Right renal cortex interstitium (tissue), 3 donors: ENCODE results near the gene PLEKHH3. TPM values are rescaled to one million over a fixed set of nuclear protein-coding genes. Genes with fewer than 3 reads are reported as not detected.

Source experiments
- DNase-seq, 3 donors: peaks; one replicate each; pipeline ENCODE4 v3.0.0-alpha.2; 2013; ENCODE audit warnings: low read depth in 3 of 3, low spot score in 2 of 3
- polyA plus RNA-seq, 3 donors: library from polyadenylated mRNA; unstranded; fragments of 120-200 nt; gene quantifications; one replicate each; pipeline ENCODE4 v1.2.1, GENCODE V29; 2013; ENCODE audit not compliant: insufficient read length in 3 of 3

PLEKHH3 gene, protein sequence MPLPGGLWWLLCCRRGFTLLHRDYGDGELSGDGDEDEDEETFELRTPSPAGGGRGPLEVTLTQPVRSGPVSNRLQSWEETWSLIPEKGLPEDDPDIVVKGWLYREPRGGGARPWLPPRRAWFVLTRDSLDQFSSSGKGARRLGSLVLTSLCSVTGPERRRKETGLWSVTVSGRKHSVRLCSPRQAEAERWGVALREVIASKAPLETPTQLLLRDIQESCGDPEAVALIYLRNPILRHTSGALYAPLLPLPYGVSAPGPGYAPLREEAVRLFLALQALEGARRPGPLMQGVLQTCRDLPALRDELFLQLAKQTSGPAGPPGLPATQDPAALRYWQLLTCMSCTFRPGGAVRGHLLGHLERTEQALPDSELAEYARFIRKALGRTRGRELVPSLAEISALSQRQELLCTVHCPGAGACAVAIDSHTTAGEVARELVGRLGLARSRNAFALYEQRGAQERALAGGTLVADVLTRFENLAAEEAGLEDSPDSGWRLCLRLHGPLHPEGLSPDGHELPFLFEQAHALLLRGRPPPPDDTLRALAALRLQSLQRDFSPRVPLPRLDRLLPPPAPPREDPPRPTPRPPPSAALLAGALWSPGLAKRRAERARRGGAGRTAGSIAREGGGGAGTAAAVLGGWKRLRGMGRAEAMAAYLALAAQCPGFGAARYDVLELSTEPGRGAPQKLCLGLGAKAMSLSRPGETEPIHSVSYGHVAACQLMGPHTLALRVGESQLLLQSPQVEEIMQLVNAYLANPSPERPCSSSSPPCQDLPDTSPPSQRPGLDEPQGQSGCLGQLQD
- 10 to 100 TPM; 11.0 to 12.7 (median 11.5) TPM for polyA plus RNA-seq

- no peak for DNase-seq
Observed at GRCh38 chr17:42676424-42677011, at the start of gene PLEKHH3. PLEKHH3 (minus strand) TSS chr17:42676994; CDS start chr17:42676563, 431 bp downstream.

- no peak for DNase-seq
Observed at GRCh38 chr17:42725143-42725542, 48.3 kb upstream of the PLEKHH3 start.

- DNase-seq: no peak
Observed at GRCh38 chr17:42723636-42724035, 46.8 kb upstream of the PLEKHH3 start.

DNA sequence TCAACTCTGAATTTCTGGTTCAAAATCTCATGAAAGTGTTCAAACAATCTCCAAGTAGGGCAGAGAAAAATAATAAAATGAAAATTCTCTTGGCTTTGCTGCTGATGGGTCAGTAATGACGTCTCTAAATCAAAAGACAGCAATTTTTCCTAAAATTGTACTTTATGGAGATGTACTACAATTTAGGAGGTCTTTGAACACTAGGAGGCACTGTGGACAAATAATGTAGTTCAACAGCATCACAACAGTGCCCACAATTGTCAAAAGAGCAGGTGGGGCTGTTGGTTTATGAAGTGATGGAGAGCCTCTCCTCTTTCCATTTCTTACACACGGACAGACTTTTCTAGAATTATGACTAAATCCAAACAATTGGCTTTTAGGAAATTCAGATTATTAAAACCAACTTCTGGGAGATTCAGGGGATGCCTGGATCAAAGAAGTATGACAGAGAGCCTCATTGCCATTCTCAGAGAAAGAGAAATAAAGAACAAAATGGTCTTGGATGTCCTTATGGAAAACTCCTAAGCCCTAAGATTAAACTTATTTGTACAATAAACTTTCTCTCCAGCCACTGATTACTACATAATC lies 44.3 kb upstream of the PLEKHH3 start:
- DNase-seq: peak; percentile 41 to 62 (median 51)

DNA sequence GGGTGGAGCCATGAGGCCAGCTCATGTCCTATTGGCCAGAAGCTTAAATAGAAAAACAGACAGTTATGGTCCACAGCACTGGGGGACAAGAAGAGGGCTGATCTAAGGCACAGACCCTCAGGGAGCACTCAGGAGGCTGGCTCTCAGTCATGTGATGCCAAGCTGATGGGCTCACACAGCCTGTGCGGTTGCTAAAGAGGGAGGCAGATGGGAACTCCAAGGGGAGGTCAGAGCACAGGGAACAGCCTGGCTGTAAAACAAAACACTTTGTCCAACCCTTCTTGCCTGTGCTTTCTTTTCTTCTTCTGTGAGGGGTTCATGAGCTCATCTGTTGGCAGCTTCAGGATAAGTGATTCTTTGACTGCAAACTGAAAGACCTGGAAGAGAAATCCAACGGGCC lies 32.8 kb upstream of the PLEKHH3 start:
- DNase-seq: no peak

GRCh38 chr17:42708588-42708987 lies 31.8 kb upstream of the PLEKHH3 start:
- DNase-seq: no peak

GRCh38 chr17:42706732-42707131 lies 29.9 kb upstream of the PLEKHH3 start:
- no peak for DNase-seq

DNA sequence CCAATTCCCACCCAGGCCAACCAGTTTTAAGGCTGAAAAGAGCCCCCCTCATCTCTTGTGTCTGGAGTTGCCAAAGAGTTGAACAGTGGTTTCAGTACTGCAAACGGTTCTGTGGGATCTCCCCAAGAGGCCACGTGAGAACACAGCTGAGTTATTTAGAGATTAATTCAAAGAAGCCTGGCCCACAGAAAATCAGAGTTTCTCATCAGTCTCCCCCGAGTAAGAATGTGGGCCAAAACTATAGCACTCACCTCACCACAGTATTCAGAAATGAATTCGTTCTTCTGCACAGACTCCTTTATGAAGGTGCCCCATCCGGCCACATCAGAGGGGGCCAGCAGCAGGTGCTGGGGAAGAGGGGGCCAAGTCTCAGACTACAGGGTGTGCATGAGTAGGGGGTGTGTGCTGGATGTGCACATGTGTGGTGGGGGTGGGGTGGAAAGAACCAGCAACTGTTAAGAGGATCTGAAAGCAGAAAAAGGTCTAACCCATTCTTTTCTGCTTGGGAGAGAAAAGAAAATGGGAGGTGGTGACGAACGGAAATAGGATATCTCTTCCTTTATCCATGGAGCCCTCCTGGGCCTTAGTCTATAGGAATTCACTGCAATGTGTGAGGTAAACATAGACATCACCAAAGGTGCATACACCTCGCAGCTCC lies 28.2 kb upstream of the PLEKHH3 start:
- no peak for DNase-seq

- no peak for DNase-seq
Observed at GRCh38 chr17:42704490-42704836, 27.7 kb upstream of the PLEKHH3 start.

- DNase-seq: no peak
Observed at GRCh38 chr17:42702446-42702845, 25.7 kb upstream of the PLEKHH3 start.

GRCh38 chr17:42700586-42701289 lies 23.9 kb upstream of the PLEKHH3 start:
- DNase-seq: no peak

DNA sequence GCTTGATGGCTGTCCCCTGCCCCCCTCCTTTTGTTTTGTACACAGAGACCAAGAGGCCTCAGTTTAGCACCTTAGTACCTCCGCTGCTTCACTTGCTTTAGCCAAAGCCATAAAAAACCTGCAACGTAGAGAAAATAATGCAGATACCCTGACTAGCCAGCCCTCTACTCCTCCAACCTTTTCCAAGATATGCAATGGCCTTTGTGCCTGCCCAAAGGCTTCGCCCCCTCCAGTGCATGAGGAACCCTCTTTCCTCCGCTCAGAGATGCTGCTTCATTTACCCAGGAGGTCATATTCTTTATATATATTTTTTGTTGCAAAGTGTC lies 22.6 kb upstream of the PLEKHH3 start:
- no peak for DNase-seq

GRCh38 chr17:42698736-42699414 lies 22.1 kb upstream of the PLEKHH3 start:
- DNase-seq: no peak

DNA sequence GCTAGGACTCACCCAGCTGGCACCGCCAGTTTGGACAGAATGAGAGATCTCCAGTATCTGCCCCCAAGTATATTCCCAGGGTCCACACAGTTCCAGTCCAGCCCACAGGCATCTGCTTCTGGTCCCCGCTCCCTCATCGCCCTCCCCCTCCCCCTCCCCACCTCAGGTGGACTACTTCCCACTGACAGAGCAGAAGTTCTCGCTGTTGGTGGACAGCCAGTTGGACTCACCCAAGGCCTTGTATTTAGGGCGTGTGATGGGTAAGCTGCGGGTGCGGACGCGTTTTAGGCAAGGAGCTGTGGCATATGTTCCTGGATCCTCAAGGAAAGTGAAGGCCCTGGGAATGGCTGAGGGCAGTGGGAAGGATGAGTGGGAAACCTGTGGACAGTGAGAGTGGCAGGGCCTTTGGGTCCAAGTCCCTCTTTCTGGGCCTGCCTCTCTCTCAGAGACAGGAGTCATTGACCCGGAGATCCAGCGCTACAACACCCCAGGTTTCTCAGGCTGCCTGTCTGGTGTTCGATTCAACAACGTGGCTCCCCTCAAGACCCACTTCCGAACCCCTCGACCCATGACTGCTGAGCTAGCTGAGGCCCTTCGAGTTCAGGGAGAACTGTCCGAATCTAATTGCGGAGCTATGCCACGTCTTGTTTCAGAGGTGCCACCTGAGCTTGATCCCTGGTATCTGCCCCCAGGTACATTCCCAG lies 20.5 kb upstream of the PLEKHH3 start:
- DNase-seq: no peak

DNA sequence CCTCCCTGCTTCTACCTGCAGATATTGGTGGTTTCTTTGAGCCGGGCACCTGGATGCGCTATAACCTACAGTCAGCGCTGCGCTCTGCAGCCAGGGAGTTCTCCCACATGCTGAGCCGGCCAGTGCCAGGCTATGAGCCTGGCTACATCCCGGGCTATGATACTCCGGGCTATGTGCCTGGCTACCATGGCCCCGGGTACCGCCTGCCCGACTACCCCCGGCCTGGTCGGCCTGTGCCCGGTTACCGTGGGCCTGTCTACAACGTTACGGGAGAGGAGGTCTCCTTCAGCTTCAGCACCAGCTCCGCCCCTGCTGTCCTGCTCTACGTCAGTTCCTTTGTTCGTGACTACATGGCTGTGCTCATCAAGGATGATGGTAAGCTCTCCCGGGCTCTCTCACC lies 18.7 kb upstream of the PLEKHH3 start:
- no peak for DNase-seq

DNA sequence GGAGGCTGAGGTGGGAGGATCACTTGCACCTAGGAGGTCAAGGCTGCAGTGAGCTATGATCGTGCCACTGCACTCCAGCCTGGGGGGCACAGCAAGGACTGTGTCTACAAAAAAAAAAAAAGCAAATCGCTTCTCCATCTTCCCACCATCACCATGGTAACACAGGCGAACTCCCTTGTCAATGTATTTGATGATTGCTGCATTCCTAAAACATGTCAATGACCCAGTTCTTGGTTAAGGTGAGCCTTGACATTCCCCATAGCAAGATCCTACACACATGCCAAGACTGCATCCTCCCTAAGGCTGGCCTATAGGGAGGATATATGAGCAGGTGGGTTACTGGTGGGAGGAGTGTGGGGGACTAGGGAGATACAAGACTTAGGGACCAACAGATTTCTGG lies 17.7 kb upstream of the PLEKHH3 start:
- no peak for DNase-seq

GRCh38 chr17:42692489-42692888 lies 15.7 kb upstream of the PLEKHH3 start:
- DNase-seq: no peak

DNA sequence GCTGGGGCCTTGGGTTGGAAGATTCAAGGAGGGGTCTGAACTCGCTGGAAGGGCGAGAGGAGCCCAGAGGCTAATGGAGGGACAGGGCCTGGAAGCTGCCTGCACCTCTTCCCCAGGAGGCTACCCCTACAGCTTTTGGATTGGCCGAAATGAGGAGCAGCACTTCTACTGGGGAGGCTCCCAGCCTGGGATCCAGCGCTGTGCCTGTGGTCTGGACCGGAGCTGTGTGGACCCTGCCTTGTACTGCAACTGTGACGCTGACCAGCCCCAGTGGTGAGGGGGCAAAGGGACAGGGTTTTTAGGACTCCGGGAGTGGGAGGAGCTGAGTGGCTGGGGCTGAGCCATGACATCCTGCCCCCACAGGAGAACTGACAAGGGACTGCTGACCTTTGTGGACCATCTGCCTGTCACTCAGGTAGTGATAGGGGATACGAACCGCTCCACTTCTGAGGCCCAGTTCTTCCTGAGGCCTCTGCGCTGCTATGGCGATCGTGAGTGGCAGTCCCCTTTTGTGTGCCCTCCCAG lies 14.3 kb upstream of the PLEKHH3 start:
- DNase-seq: no peak

DNA sequence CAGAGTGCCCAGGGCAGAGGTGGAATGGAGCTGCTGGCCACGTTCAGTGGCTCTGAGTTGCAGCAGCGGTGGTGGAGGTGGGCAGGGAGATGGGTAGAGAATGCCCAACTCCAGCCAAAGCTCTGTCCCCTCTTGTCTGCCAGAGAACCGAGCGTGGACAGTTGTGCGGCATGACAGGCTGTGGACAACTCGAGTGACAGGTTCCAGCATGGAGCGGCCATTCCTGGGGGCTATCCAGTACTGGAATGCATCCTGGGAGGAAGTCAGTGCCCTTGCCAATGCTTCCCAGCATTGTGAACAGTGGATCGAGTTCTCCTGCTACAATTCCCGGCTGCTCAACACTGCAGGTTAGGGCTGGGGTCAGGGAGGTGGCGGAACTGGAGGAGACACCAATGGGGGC lies 13.8 kb upstream of the PLEKHH3 start:
- no peak for DNase-seq
